IMR-90 (cell line): ENCODE data around the gene XRCC5. TPM values are rescaled to one million over a fixed set of nuclear protein-coding genes. Genes with fewer than 3 reads are reported as not detected.
A peak's percentile ranks its signal among the peaks of the same experiment; 100 is the strongest.

Experiments used
- ATAC-seq: fragments of 200-7000 bp; cut with Tn5 transposase; 2 replicates; pipeline ENCODE4 v1.9.1; 2020; ENCODE audit warnings: low read depth, mild to moderate bottlenecking, moderate library complexity
- BruUV-seq: library from RNA; stranded (reverse); fragments of 400-500 nt; replicated peaks from 2 replicates; lab custom pipeline; 2021; lab: Mats Ljungman, UMichigan
- CTCF ChIA-PET: fragments of 300-600 bp; formaldehyde crosslinking; extraction: SDS; loops from one replicate; lab custom pipeline; 2021; ENCODE audit warnings: antibody characterized with exemption; lab: Yijun Ruan, JAX
- POLR2A ChIA-PET: fragments of 300-600 bp; sonication (Branson Sonifier 250); formaldehyde crosslinking; loops from one replicate; lab custom pipeline; 2022; ENCODE audit warnings: antibody characterized with exemption; ENCODE audit not compliant: unreplicated experiment; lab: Charles Lee
- DNase-seq: peaks from one replicate; pipeline ENCODE4 v3.0.0; 2013
- H2AFZ ChIP-seq: replicated peaks from 2 replicates; pipeline ENCODE3; 2013; ENCODE audit warnings: low read length, mild to moderate bottlenecking; ENCODE audit not compliant: poor library complexity
- H2AK5ac ChIP-seq: 2 replicates; pipeline ENCODE4 v1.6.1; 2013; ENCODE audit warnings: low read depth, low read length, inconsistent platforms
- H2AK9ac ChIP-seq: replicated peaks from 2 replicates; pipeline ENCODE3; 2013; ENCODE audit warnings: mild to moderate bottlenecking, low read depth, low read length, moderate library complexity; ENCODE audit not compliant: poor library complexity
- H2BK120ac ChIP-seq: 2 replicates; pipeline ENCODE4 v1.6.1; 2013; ENCODE audit warnings: low read depth, low read length, inconsistent platforms
- H2BK15ac ChIP-seq: 3 replicates; pipeline ENCODE4 v1.6.1; 2013; ENCODE audit warnings: low read depth, low read length, inconsistent platforms
- H2BK20ac ChIP-seq: 2 replicates; pipeline ENCODE4 v1.6.1; 2013; ENCODE audit warnings: low read depth, mild to moderate bottlenecking, inconsistent platforms, low read length, moderate library complexity
- H2BK5ac ChIP-seq: 2 replicates; pipeline ENCODE4 v1.6.1; 2013; ENCODE audit warnings: mild to moderate bottlenecking, low read depth, low read length, inconsistent platforms; ENCODE audit not compliant: poor library complexity, severe bottlenecking
- H3K14ac ChIP-seq: replicated peaks from 2 replicates; pipeline ENCODE4 v1.6.1; 2013; ENCODE audit warnings: low read depth, low read length, inconsistent platforms
- H3K18ac ChIP-seq: 2 replicates; pipeline ENCODE4 v1.6.1; 2013; ENCODE audit warnings: low read depth, low read length, control low read depth
- H3K23ac ChIP-seq: 2 replicates; pipeline ENCODE4 v1.6.1; 2013; ENCODE audit warnings: low read depth, low read length, inconsistent platforms
- H3K27ac ChIP-seq: 2 replicates; pipeline ENCODE4 v1.5.1; 2013; ENCODE audit warnings: mild to moderate bottlenecking, control low read depth, low read length; ENCODE audit not compliant: insufficient read depth
- H3K27me3 ChIP-seq: 2 replicates; pipeline ENCODE4 v1.6.1; 2013; ENCODE audit warnings: low read length; ENCODE audit not compliant: control insufficient read depth, insufficient read depth
- H3K36me3 ChIP-seq: 2 replicates; pipeline ENCODE4 v1.6.1; 2013; ENCODE audit warnings: low read length, mixed read lengths; ENCODE audit not compliant: control insufficient read depth, insufficient read depth
- H3K4ac ChIP-seq: 2 replicates; pipeline ENCODE4 v1.6.1; 2013; ENCODE audit warnings: low read depth, low read length, inconsistent platforms
- H3K4me1 ChIP-seq: 2 replicates; pipeline ENCODE4 v1.6.1; 2013; ENCODE audit warnings: low read length, mixed read lengths; ENCODE audit not compliant: control insufficient read depth, insufficient read depth
- H3K4me2 ChIP-seq: 2 replicates; pipeline ENCODE4 v1.6.1; 2013; ENCODE audit warnings: low read depth, mild to moderate bottlenecking, control low read depth, low read length, moderate library complexity
- H3K4me3 ChIP-seq: 2 replicates; pipeline ENCODE4 v1.5.1; 2013; ENCODE audit warnings: low read depth, mild to moderate bottlenecking, control low read depth, low read length, moderate library complexity; ENCODE audit not compliant: insufficient read depth
- H3K56ac ChIP-seq: 2 replicates; pipeline ENCODE4 v1.6.1; 2013; ENCODE audit warnings: low read length, inconsistent platforms; ENCODE audit not compliant: insufficient read depth; ENCODE audit errors: extremely low read depth
- H3K79me1 ChIP-seq, 2 experiments: 2 replicates each; pipeline ENCODE4 v1.6.1; 2013; ENCODE audit warnings: low read length in 2 of 2, inconsistent platforms in 1 of 2, low read depth in 1 of 2
- H3K9ac ChIP-seq: 2 replicates; pipeline ENCODE4 v1.6.1; 2013; ENCODE audit warnings: low read depth, low read length, control low read depth
- H3K9me1 ChIP-seq: 2 replicates; pipeline ENCODE4 v1.6.1; 2013; ENCODE audit warnings: low read length, inconsistent platforms; ENCODE audit not compliant: insufficient read depth
- H3K9me3 ChIP-seq: 2 replicates; pipeline ENCODE4 v1.6.1; 2013; ENCODE audit warnings: low read length; ENCODE audit not compliant: control insufficient read depth, insufficient read depth
- H4K20me1 ChIP-seq: 2 replicates; pipeline ENCODE4 v1.6.1; 2013; ENCODE audit warnings: low read length, inconsistent platforms; ENCODE audit not compliant: insufficient read depth
- H4K5ac ChIP-seq: 2 replicates; pipeline ENCODE4 v1.6.1; 2013; ENCODE audit warnings: mild to moderate bottlenecking, low read depth, low read length, control low read depth
- H4K8ac ChIP-seq, 2 experiments: 2 replicates each; pipeline ENCODE4 v1.6.1; 2013; ENCODE audit warnings: low read depth in 2 of 2, low read length in 2 of 2, control low read depth in 1 of 2, inconsistent platforms in 1 of 2
- H4K91ac ChIP-seq: 2 replicates; pipeline ENCODE4 v1.6.1; 2013; ENCODE audit warnings: low read depth, low read length, inconsistent platforms; ENCODE audit not compliant: insufficient read depth
- CEBPB ChIP-seq: IDR thresholded peaks from 2 replicates; pipeline ENCODE4 v1.6.1; 2012; ENCODE audit warnings: low read depth, low read length, improper control_type of control experiment
- RAD21 ChIP-seq: IDR thresholded peaks from 2 replicates; pipeline ENCODE4 v1.6.1; 2012; ENCODE audit warnings: low read length, improper control_type of control experiment
- USF2 ChIP-seq: fragments of 150-350 bp; IDR thresholded peaks from 2 replicates; pipeline ENCODE4 v1.6.1; 2017; ENCODE audit warnings: mild to moderate bottlenecking, antibody characterized with exemption, low read length, low read depth
- WGBS, 2 experiments: methylation state at CpG; one replicate each; pipeline versions ENCODE4 v1.1.5 to v1.1.7; 2013; ENCODE audit warnings: missing lambda C conversion rate in 2 of 2; ENCODE audit not compliant: insufficient read length in 1 of 2; ENCODE audit errors: extremely low coverage in 2 of 2; 5-methylcytosine and 5-hydroxymethylcytosine counted together
- dilution Hi-C: fragments of 300-500 bp; cut with HindIII; formaldehyde crosslinking; loops from one replicate; pipeline ENCODE4 v1.14.3; 2018; ENCODE audit warnings: low sequenced_read_pairs; ENCODE audit not compliant: unreplicated experiment
- in situ Hi-C: fragments of 300-500 bp; cut with MboI; formaldehyde crosslinking; loops from 3 replicates; pipeline ENCODE4 v1.14.3; 2019; ENCODE audit warnings: low sequenced_read_pairs, inconsistent platforms, mixed read lengths
- intact Hi-C: fragments of 100-400 bp; cut with micrococcal nuclease; formaldehyde crosslinking; loops from 2 replicates; pipeline ENCODE4 v1.10.0; 2022
- polyA plus RNA-seq, 3 experiments: library from polyadenylated mRNA; depleted of rRNA; stranded (reverse); fragments of >200 nt; gene quantifications; 2 replicates each; pipeline ENCODE4 v1.2.3, GENCODE V29; 2012; ENCODE audit warnings: low replicate concordance in 1 of 3
- total RNA-seq: library from RNA; depleted of rRNA; stranded (reverse); fragments of >200 nt; gene quantifications from 2 replicates; pipeline ENCODE4 v1.2.3, GENCODE V29; 2012
- TF ChIP-seq, protein P1 (sequence below): fragments of 150-350 bp; IDR thresholded peaks from 2 replicates; pipeline ENCODE4 v1.6.1; 2016; ENCODE audit warnings: low read depth, mild to moderate bottlenecking, low read length, moderate library complexity, borderline replicate concordance

Gene XRCC5
- total and polyA plus RNA-seq, 2 of the 4 experiments (the other 2 are of a cell fraction), result 144 to 509 TPM

- Histone ChIP-seq H3K9me1 (peaks cover 5% of the 10 kb centered on the region), H2BK15ac (no peak overlapping the region), H2BK5ac (peak overlapping the region; percentile 11), H4K20me1 (peaks cover 7% of the 10 kb centered on the region; the same call in 1 of the 2 replicates), H3K18ac (no peak overlapping the region), H3K27ac (peak overlapping the region; percentile 71; the same call in 1 of the 2 replicates), H2BK120ac (no peak overlapping the region), H2AK5ac (no peak overlapping the region), H3K56ac (no peak overlapping the region), H4K5ac (no peak overlapping the region), H3K4ac (no peak overlapping the region), H3K14ac (no peak overlapping the region), H3K27me3 (no peaks in the 10 kb centered on the region), H3K4me1 (peaks cover 7% of the 10 kb centered on the region; the same call in 1 of the 2 replicates), H3K9ac (no peak overlapping the region), H3K9me3 (no peaks in the 10 kb centered on the region), H3K4me2 (no peak overlapping the region), H4K8ac (peak overlapping the region in 1 of 2 experiments; percentile 32; a peak in 1 of 4 replicates), H3K79me1 (peaks cover 31 to 46% of the 10 kb centered on the region in 2 experiments), H4K91ac (no peak overlapping the region), H2AK9ac (no peak overlapping the region), H2BK20ac (no peak overlapping the region), H3K23ac (no peak overlapping the region), H3K36me3 (peaks cover 50% of the 10 kb centered on the region), H3K4me3 (no peak overlapping the region), H2AFZ (no peak overlapping the region)
- DNase-seq, result no peak
- ATAC-seq, result no peak
- intact Hi-C loops (no loop called here), in situ Hi-C loops (no loop called here), dilution Hi-C loops (no loop called here)
- ChIA-PET POLR2A (interaction anchor here (1.5 kb wide), 1 partner anchor 11 kb away, joined by 4 read pairs; no protein-coding TSS in a partner anchor), CTCF (no interaction called here)
- BruUV-seq, result no TSS peak
- no CpG with 5 or more reads among the region's 2 CpGs for WGBS, 2 experiments
- TF ChIP-seq RAD21, result no peak
- TF ChIP-seq CEBPB, result peak; percentile 45; the same call in 1 of the 2 replicates
- no peak for TF ChIP-seq USF2
- TF ChIP-seq, protein P1, sequence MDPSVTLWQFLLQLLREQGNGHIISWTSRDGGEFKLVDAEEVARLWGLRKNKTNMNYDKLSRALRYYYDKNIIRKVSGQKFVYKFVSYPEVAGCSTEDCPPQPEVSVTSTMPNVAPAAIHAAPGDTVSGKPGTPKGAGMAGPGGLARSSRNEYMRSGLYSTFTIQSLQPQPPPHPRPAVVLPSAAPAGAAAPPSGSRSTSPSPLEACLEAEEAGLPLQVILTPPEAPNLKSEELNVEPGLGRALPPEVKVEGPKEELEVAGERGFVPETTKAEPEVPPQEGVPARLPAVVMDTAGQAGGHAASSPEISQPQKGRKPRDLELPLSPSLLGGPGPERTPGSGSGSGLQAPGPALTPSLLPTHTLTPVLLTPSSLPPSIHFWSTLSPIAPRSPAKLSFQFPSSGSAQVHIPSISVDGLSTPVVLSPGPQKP, result no peak
These were observed 24.2 kb downstream of the XRCC5 start for GRCh38 chr2:216133397-216133796.
